SU-DHL-6 (cell line): ENCODE measurements around the gene OR2H1.

Experiments
- EZH2phosphoT487 ChIP-seq: fragments of 200-600 bp; sonication (generic), shearing (Covaris generic); conservative IDR thresholded peaks from 2 replicates; pipeline ENCODE4 v1.6.1; 2018; ENCODE audit warnings: mild to moderate bottlenecking, antibody characterized with exemption, low read length, moderate library complexity, mixed read lengths
- TF ChIP-seq, protein P1 (sequence below): fragments of 200-600 bp; sonication (generic); IDR thresholded peaks from one replicate; pipeline ENCODE4 v1.5.1; 2017; ENCODE audit warnings: antibody characterized with exemption, mild to moderate bottlenecking, low read length, moderate library complexity; ENCODE audit not compliant: insufficient read depth, poor library complexity, severe bottlenecking

GRCh38 chr6:29456971-29457370, at the start of gene OR2H1, which contains the start of gene OR11A1:
- TF ChIP-seq, protein P1, sequence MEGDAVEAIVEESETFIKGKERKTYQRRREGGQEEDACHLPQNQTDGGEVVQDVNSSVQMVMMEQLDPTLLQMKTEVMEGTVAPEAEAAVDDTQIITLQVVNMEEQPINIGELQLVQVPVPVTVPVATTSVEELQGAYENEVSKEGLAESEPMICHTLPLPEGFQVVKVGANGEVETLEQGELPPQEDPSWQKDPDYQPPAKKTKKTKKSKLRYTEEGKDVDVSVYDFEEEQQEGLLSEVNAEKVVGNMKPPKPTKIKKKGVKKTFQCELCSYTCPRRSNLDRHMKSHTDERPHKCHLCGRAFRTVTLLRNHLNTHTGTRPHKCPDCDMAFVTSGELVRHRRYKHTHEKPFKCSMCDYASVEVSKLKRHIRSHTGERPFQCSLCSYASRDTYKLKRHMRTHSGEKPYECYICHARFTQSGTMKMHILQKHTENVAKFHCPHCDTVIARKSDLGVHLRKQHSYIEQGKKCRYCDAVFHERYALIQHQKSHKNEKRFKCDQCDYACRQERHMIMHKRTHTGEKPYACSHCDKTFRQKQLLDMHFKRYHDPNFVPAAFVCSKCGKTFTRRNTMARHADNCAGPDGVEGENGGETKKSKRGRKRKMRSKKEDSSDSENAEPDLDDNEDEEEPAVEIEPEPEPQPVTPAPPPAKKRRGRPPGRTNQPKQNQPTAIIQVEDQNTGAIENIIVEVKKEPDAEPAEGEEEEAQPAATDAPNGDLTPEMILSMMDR, result no peak
- no peak for TF ChIP-seq EZH2phosphoT487
